Measurements from ENCODE around the gene TTC7B.
"Not testable (repeated sequence)": the region's sequence is repeated elsewhere in the genome, so short reads cannot be mapped to it uniquely, and the experiment has no call there.

TTC7B gene, protein sequence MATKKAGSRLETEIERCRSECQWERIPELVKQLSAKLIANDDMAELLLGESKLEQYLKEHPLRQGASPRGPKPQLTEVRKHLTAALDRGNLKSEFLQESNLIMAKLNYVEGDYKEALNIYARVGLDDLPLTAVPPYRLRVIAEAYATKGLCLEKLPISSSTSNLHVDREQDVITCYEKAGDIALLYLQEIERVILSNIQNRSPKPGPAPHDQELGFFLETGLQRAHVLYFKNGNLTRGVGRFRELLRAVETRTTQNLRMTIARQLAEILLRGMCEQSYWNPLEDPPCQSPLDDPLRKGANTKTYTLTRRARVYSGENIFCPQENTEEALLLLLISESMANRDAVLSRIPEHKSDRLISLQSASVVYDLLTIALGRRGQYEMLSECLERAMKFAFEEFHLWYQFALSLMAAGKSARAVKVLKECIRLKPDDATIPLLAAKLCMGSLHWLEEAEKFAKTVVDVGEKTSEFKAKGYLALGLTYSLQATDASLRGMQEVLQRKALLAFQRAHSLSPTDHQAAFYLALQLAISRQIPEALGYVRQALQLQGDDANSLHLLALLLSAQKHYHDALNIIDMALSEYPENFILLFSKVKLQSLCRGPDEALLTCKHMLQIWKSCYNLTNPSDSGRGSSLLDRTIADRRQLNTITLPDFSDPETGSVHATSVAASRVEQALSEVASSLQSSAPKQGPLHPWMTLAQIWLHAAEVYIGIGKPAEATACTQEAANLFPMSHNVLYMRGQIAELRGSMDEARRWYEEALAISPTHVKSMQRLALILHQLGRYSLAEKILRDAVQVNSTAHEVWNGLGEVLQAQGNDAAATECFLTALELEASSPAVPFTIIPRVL

GRCh38 chr14:90815822-90816662, at the start of gene TTC7B:
Gene TTC7B, minus strand, starts transcription at chr14:90816430. Its CDS starts 135 bp downstream, at chr14:90816295.
- peak; percentile 12 for DNase-seq

- no peak for DNase-seq
These were observed 48.5 kb upstream of the TTC7B start for GRCh38 chr14:90864741-90865140.

GRCh38 chr14:90858511-90858910, 42.3 kb upstream of the TTC7B start:
- no peak for DNase-seq

GRCh38 chr14:90857866-90858265, 41.6 kb upstream of the TTC7B start:
- DNase-seq, result no peak

GRCh38 chr14:90856115-90856514, 39.9 kb upstream of the TTC7B start:
- DNase-seq, result not testable (repeated sequence)

DNA sequence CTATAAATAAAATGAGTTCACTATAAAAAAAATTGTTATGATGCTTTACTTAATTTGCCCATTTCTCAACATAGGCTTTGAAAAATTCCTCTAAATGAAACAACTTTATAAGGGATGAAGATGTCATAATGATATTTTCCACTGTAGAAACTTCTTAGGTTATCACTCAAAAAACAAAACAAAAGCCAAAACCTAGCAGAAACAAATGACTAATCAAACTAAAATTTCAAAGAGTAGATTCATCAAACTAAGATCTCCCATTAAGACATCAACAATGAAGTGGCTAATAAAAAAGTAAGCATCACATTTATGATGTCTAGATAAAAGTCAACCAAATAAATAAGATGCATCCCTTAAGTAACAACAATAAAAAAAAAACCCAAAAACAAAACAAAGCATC, 36.9 kb upstream of the TTC7B start:
- DNase-seq, result no peak

DNA sequence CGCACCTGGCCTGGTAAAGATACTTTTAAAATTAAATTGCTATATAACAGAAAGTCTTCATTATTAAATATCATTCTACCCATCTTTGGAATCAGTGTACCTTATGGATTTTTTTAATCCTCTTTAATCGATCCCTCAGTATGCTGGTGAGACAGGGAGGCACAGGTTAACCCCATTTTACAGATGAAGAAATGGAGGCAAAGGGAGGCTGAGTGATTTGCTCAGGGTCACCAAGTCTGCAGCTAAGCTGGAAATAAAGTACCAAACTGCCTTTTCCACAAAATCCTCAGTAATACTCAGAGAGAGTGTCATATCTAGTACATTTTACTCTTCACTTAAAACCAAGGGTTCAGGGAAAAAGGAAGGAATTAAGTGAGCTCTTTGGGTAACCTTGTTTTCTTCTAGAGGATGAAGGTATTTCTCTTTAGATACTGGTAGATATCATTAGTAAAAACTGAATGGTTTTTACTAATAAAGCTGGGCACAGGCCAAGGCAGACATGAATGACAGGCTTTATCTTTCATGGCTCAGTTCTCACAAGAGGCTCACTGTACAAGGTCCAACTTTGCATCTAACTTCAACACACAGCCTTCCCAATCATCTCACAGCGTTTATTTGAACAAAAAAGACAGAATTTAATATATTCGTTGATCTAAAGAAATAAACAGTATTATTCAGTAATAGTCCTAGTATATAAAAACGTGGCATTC, 35.3 kb upstream of the TTC7B start:
- DNase-seq, result no peak

DNA sequence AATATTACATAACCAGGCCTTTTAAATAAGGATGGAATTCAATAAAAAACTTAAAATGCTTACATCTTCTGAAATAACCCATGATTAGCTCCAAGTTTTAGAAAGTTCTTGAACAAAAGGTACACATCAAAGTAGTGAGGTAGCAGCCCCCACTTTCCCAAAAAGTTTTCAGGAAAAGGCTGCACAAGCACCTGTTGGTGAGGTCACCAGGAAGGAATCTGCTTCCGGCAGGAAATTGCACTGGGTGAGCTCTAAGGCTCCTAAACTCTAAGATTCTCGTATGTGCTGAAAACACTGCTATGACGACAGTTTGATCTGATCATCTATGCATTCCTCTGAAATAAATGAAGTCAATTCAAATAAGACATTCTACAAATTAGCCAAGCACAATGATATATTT, 34.3 kb upstream of the TTC7B start:
- no peak for DNase-seq

DNA sequence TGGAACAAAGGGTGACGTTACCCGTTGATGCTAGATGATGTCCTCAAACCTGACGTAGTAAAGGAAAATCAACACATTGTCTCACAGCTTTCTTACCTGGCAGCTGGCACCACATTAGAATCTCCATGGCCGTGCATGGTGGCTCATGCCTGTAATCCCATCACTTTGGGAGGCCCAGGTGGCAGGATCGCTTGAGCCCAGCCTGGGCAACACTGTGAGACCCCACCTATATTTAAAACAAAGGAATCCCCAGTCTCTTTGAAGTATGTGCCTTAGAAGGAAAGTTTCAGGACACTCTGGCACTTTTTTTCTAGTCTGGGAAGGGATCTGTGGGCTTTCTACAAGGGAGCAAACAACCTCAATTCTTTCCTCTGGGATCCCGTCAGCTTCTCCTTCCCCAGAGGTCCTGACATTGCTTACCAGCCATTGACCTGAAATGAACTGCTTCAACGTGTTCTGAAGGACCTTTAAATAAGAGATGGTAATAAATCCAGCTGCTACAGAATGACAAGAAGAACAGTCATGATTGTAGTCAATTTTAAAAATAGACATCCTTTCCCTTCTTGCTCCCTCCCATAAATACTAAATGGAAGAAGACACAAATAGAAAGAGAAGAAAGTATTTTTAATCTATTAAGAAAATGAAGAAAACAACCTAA, 33.7 kb upstream of the TTC7B start:
- no peak for DNase-seq

DNA sequence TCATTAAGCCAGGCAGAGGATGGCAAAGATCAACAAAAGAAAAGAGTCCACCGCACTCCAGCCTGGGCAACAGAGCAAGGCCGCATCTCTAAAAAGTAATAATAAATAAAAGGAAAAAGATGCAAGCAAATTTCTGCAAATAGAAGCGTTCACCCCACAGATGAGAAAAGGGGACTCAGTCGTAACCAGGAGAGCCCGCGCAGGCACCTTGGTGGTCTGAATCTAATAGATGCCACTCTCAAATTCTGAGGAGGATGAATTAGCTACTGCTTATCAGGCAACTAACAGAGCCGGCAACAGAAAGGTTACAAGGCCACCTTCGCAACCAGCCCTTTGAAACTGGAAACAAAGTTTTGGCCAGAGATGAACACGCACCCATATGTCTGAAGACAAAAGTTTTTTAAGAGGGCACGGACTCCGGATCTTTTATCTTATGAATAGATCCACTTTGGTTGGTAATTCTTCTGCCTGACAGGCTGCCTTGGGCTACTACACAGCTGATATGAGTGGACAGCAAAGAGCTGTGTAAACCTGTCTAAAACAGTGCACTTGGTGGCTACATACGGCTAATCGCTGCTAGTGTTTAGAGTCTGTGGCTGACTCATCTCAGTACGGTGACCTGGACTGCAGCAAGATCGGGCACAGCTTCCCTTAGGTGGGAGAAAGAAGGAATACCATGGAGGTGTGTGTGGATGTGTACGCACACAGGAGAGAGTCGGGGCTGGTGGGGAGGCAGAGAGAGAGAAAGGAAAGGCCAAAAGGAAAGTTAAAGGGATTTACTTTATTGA, 32.9 kb upstream of the TTC7B start:
- no peak for DNase-seq

DNA sequence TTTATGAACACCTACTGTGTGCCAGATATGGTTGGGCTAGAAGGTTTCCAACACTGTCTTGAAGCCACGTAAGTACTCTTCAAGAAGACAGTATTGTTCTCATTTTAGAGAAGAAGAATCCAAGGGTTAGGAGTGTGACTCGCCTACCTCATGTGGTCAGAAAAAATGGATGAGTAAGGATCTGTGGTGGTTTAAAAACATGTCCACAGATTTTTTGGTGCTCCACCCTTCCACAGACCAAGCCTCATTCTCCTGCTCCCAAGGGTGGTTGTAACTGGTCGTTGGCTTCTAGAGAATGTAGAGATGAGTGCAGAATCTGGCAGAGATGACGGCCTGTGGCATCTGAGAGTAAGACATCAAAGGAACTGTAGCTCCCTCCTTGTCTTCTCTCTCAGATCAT, 30.3 kb upstream of the TTC7B start:
- no peak for DNase-seq

GRCh38 chr14:90844321-90844720, 28.1 kb upstream of the TTC7B start:
- no peak for DNase-seq

- DNase-seq, result no peak
These were observed 26.5 kb upstream of the TTC7B start for GRCh38 chr14:90842726-90843125.

DNA sequence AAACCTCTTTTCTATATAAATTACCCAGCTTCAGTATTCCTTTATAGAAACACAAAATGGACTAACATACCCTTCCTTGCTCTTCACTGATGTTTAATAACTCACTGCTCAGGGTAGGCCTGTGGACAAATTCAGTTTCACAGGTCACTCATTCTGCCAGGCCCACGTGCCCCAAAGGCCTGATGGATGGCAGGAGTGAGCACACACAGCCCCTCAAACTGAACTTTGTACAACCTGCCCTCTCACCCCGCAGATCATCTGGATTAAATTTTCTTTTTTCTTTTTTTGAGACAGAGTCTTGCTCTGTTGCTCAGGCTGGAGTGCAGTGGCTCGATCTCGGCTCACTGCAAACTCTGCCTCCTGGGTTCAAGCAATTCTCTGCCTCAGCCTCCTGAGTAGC, 24.4 kb upstream of the TTC7B start:
- DNase-seq, result not testable (repeated sequence)

DNA sequence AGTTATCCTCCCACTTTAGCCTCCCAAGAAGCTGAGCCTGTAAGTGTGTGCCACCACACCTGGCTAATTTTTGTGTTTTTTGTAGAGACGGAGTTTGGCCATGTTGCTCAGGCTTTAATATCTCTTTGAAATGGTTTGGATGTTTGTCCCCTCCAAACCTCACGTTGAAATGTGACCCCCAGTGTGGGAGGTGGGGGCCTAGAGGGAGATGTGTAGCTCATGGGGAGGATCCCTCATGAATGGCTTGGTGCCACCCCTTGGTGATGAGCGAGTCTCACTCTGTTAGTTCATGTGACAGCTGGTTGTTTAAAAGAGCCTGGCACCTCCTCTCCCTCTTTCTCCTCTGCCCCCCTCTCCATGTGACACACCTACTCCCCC, 23.6 kb upstream of the TTC7B start:
- DNase-seq, result no peak

GRCh38 chr14:90839024-90839888, 23.0 kb upstream of the TTC7B start:
- no peak for DNase-seq

DNA sequence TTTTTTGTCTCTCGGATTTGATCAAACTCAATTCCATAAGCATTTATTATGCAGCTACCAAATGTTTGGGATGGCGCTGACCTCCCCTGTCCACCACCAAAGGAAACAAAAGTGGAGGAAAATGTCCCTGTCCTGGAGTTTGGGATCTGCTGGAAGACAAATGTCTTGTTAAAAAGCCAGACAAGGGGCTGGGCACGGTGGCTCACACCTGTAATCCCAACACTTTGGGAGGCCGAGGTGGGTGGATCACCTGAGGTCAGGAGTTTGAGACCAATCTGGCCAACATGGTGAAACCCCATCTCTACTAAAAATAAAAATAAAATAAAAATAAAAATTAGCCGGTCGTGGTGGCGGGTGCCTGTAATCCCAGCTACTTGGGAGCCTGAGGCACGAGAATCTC, 22.3 kb upstream of the TTC7B start:
- not testable (repeated sequence) for DNase-seq

DNA sequence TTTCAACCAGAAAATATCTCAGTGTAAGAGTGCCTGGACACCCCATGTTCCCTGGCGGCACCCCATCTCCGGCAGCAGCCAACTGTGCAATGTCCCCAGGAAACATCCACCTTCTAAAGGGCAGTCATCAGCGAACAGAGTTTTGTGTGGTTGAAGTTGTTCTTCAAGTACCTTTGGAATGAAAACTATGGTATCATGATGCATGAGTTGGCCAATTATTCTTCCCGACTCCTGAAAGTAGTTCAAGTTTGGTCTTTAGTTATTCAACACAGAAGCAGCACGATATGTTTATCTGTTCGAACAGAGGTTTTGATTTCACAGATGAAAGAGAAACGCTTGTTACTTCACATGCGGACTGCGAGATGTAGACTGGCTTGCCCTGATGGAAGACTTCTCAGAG, 21.1 kb upstream of the TTC7B start:
- DNase-seq, result no peak

DNA sequence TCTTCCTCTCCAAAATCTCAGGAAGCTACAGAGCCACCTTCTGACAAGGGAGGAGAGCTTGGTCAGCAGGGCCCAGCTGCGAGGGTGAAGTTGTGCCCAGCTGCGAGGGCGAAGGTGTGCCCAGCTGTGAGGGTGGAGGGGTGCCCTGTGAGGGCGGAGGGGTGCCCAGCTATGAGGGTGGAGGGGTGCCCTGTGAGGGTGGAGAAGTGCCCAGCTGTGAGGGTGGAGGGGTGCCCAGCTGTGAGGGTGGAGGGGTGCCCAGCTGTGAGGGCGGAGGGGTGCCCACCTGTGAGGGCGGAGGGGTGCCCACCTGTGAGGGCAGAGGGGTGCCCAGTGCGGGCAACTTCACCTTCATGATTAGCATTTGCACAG, 20.4 kb upstream of the TTC7B start:
- DNase-seq, result no peak

DNA sequence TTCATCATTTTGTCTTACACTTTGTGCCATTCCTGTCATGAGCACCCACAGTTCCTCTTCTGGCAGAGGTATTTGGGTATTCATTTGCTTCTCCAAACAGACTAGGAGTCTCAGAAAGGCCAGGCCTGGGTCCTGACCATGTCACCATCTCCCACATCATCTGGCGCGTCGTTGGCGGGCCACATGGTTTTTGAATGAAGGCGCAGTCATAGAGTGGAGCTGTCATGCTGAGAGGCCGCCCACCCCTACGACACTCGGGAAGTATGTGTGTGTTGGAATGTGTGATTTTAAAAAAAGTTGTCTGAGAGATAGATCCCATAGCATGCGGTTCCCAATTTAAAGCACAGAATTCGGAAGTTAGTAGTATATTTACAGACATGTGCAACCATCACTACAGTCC, 15.6 kb upstream of the TTC7B start:
- no peak for DNase-seq
